Activated B cell treated with CpG ODN at 0.5 μM for 24 hours (primary cell): ENCODE results near the gene ZNF524. TPM values are rescaled to one million over a fixed set of nuclear protein-coding genes. Genes with fewer than 3 reads are reported as not detected.
A peak's percentile ranks its signal among the peaks of the same experiment; 100 is the strongest.

Experiments
- ATAC-seq: fragments of 200-7000 bp; cut with Tn5 transposase; one replicate; pipeline ENCODE4 v1.10.0; 2021; ENCODE audit warnings: low read depth, mild to moderate bottlenecking, moderate library complexity
- CTCF ChIA-PET: fragments of 350-600 bp; sonication (Branson Sonifier 250); formaldehyde crosslinking; loops from one replicate; lab custom pipeline; 2021; ENCODE audit warnings: antibody characterized with exemption; lab: Charles Lee
- POLR2A ChIA-PET: fragments of 350-600 bp; sonication (Branson Sonifier 250); formaldehyde crosslinking; loops from one replicate; lab custom pipeline; 2021; ENCODE audit warnings: antibody characterized with exemption; lab: Charles Lee
- DNase-seq: peaks from one replicate; pipeline ENCODE4 v3.0.0; 2022
- H3K27ac Mint-ChIP-seq: one replicate; pipeline ENCODE4 v1.8.0; 2020; ENCODE audit warnings: mixed read lengths
- H3K27me3 Mint-ChIP-seq: one replicate; pipeline ENCODE4 v1.8.0; 2021; ENCODE audit warnings: mixed read lengths
- H3K36me3 Mint-ChIP-seq: one replicate; pipeline ENCODE4 v1.8.0; 2021; ENCODE audit warnings: low read depth, mixed read lengths
- H3K4me1 Mint-ChIP-seq: one replicate; pipeline ENCODE4 v1.8.0; 2021; ENCODE audit warnings: mixed read lengths
- H3K4me3 Mint-ChIP-seq: one replicate; pipeline ENCODE4 v1.8.0; 2020; ENCODE audit warnings: mild to moderate bottlenecking, mixed read lengths
- H3K9me3 Mint-ChIP-seq: one replicate; pipeline ENCODE4 v1.8.0; 2020; ENCODE audit warnings: mixed read lengths
- CTCF ChIP-seq: fragments of 200-600 bp; IDR thresholded peaks from one replicate; pipeline ENCODE4 v1.8.0; 2022; ENCODE audit warnings: antibody characterized with exemption, mild to moderate bottlenecking
- intact Hi-C: fragments of 100-400 bp; cut with micrococcal nuclease; formaldehyde crosslinking; loops from one replicate; pipeline ENCODE4 v1.15.1; 2024
- total RNA-seq: library from RNA; stranded (reverse); gene quantifications from 2 replicates; pipeline ENCODE4 v1.2.3, GENCODE V29; 2022

ZNF524 gene
- total RNA-seq, 1 donor from 2014 or later: 16.1 TPM

- Mint-ChIP-seq H3K27me3 (no peaks in the 10 kb centered on the region), H3K4me1 (peaks cover 49% of the 10 kb centered on the region), H3K9me3 (no peaks in the 10 kb centered on the region), H3K36me3 (peaks cover 43% of the 10 kb centered on the region), H3K4me3 (peak overlapping the region; percentile 15), H3K27ac (peak overlapping the region; percentile 41)
- ChIA-PET CTCF (interaction anchor here (1.1 to 2.0 kb wide), 5 partner anchors 8 to 19 kb away, joined by 3 to 12 read pairs (median 4); no protein-coding TSS in a partner anchor), POLR2A (interaction anchor here (0.7 to 2.5 kb wide), 5 partner anchors 8 to 53 kb away, joined by 5 to 45 read pairs (median 13); partner anchors contain the start of genes FIZ1, ZNF524 and ZNF581)
- no peak for ATAC-seq
- intact Hi-C loops: loop anchor here (1.0 to 5.0 kb wide), 3 partner anchors 20 to 1785 kb away; partner anchors contain the start of gene MYADM
- no peak for TF ChIP-seq CTCF
- DNase-seq: no peak
These were observed 52.4 kb downstream of the ZNF524 start for GRCh38 chr19:55652311-55653128.

Other genes with a start within 250 kb of the ZNF524 start
- not detected in 2 replicates for gene COX6B2, start 245.6 kb upstream of the ZNF524 start, total RNA-seq
- gene GARIN5B, start 237.0 kb upstream of the ZNF524 start, total RNA-seq: not detected in 2 replicates
- gene IL11, start 229.8 kb upstream of the ZNF524 start, total RNA-seq: not detected in 2 replicates
- gene TMEM190, start 223.5 kb upstream of the ZNF524 start, total RNA-seq: not detected in 2 replicates
- 3.8 and 4.9 TPM in 2 replicates for gene TMEM238, start 216.0 kb upstream of the ZNF524 start, total RNA-seq
- gene RPL28, start 214.4 kb upstream of the ZNF524 start, total RNA-seq: 3,790 and 4,042 TPM in 2 replicates
- gene UBE2S, start 192.5 kb upstream of the ZNF524 start, total RNA-seq: 29.6 and 34.6 TPM in 2 replicates
- not detected in 2 replicates for gene SHISA7, start 157.0 kb upstream of the ZNF524 start, total RNA-seq
- 28.7 and 29.0 TPM in 2 replicates for gene ISOC2, start 138.6 kb upstream of the ZNF524 start, total RNA-seq
- gene C19orf85, start 135.5 kb upstream of the ZNF524 start, total RNA-seq: not detected in 2 replicates
- 10.4 and 12.7 TPM in 2 replicates for gene ZNF628, start 123.7 kb upstream of the ZNF524 start, total RNA-seq
- 10.9 and 13.8 TPM in 2 replicates for gene NAT14, start 115.1 kb upstream of the ZNF524 start, total RNA-seq
- gene SSC5D, start 111.9 kb upstream of the ZNF524 start, total RNA-seq: 0.17 and 0.20 TPM in 2 replicates
- gene SBK2, start 63.2 kb upstream of the ZNF524 start, total RNA-seq: not detected in 2 replicates
- not detected in 2 replicates for gene SBK3, start 54.7 kb upstream of the ZNF524 start, total RNA-seq
- 10.3 and 10.9 TPM in 2 replicates for gene ZNF579, start 19.4 kb upstream of the ZNF524 start, total RNA-seq
- gene FIZ1, start 771 bp upstream of the ZNF524 start, total RNA-seq: 17.5 and 21.2 TPM in 2 replicates
- 17.2 and 18.9 TPM in 2 replicates for gene ZNF865, start 5.4 kb downstream of the ZNF524 start, total RNA-seq
- gene ZNF784, start 24.3 kb downstream of the ZNF524 start, total RNA-seq: 8.7 and 8.9 TPM in 2 replicates
- gene ZNF580, start 40.7 kb downstream of the ZNF524 start, total RNA-seq: 55.0 and 81.2 TPM in 2 replicates
- 42.7 and 46.5 TPM in 2 replicates for gene ZNF581, start 43.4 kb downstream of the ZNF524 start, total RNA-seq
- 14.0 and 14.4 TPM in 2 replicates for gene CCDC106, start 47.9 kb downstream of the ZNF524 start, total RNA-seq
- gene U2AF2, start 54.7 kb downstream of the ZNF524 start, total RNA-seq: 256 and 273 TPM in 2 replicates
- 56.6 and 65.2 TPM in 2 replicates for gene EPN1, start 74.9 kb downstream of the ZNF524 start, total RNA-seq
- not detected in 2 replicates for gene NLRP9, start 138.1 kb downstream of the ZNF524 start, total RNA-seq
- gene RFPL4A, start 158.8 kb downstream of the ZNF524 start, total RNA-seq: not detected in 2 replicates
- gene RFPL4AL1, start 168.8 kb downstream of the ZNF524 start, total RNA-seq: not detected in 2 replicates
- 0.16 and 0.17 TPM in 2 replicates for gene NLRP11, start 231.7 kb downstream of the ZNF524 start, total RNA-seq
- gene NLRP4, start 236.3 kb downstream of the ZNF524 start, total RNA-seq: 0.31 and 0.34 TPM in 2 replicates